GM18868 (cell line): ENCODE data around the gene LHB.

Experiments used
- ATAC-seq: cut with Tn5 transposase; IDR thresholded peaks from one replicate; pipeline ENCODE4 v1.9.1; 2021; ENCODE audit warnings: mild to moderate bottlenecking, moderate library complexity; ENCODE audit not compliant: unreplicated experiment

LHB gene

DNA sequence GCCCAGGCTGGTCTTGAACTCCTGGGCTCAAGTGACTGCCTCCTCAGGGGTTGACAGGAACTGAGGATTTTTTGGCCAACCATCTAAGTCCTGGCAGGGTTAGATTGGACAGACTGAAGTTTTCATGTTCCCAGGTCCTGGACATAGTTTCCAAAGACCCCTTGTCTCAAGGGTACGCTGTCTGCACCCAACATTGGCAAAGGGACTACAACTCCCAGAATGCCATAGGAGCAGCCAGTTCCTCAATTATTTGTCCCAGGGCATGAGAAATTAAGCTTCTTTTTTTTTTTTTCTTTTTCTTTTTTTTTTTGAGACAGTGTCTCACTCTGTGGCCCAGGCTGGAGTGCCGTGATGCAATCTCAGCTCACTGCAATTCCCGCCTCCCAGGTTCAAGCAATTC is 30.7 kb downstream of the LHB start:
- ATAC-seq: no peak

DNA sequence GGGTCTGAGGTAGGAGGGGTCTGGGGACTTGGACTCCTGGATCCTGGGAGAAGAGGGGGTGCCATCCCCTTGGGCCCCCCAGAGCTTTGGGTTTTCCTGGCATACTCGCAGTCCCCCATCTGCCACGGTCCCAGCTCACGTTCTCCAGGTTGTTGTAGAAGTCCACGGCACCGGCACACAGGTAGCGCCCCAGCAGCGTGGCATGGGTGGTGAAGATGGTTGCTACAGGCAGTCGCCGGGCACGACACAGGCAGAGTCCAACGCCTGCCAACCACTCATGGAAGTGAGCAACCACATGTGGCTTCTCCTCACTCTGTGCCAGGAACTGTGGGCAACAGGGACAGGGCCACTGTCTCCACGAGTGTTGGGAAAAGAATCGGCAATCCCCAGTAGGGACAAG is 31.2 kb downstream of the LHB start:
- ATAC-seq: no peak

DNA sequence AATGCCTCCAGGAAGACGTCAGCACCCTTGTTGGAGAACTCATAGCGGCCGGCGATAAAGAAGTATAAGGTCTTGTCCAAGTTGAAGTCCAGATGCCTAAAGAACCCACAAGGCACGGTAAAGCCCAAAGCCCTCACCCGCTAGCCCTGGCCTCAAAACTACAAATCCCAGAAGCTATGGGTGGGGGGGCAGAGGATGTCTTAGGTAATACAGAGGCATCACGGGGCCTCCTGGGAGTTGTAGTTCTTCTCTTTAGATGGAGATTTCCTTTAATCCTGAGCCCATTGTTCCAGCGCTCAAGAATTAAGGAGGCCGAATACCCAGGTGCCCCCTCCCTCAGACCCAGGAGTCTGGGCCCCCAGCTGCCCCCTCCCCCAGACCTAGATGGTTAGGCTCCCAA is 34.6 kb downstream of the LHB start:
- no peak for ATAC-seq

GRCh38 chr19:48977061-48977460 is 39.8 kb downstream of the LHB start:
- ATAC-seq: no peak

DNA sequence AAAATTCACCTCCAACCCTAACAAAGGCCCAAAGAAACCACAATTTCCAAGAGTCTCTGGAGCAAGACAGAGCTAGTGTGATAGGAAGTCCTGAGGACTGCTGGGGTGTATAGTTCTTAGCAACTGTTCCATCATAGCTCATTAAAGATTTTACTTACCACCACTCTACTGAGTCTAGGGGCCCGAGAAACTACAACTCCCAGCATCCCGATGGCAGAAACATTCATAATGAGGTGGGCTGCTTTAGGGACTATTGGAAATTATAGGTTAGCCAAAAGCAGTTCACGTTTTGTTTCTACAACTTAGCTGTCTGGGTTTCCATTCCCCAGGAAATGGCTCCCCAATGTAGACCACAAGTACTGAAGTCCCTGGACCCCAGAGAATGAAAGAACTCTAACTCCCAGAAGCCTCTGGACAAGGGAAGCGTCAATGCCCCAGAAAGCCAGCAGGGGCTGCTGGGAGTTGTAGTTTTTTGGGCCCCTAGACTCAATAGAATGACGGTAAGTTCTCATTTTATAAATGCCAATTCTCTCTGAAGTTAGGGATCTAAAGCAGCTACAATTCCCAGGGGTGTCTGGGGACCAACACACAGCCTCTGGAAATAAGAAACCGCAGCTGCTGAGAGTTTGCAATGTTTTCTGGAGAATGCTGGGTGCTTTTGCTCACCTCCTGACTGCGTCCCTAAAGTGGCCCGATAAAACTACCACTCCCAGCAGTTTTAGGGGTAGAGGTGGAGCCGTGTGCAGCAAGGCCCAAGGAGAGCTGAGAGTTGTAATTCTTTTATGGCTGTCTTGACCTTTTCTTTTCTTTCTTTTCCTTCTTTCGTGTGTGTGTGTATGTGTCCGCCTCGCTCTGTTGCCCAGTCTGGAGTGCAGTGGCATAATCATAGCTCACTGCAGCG is 40.7 kb downstream of the LHB start:
- ATAC-seq: no peak

DNA sequence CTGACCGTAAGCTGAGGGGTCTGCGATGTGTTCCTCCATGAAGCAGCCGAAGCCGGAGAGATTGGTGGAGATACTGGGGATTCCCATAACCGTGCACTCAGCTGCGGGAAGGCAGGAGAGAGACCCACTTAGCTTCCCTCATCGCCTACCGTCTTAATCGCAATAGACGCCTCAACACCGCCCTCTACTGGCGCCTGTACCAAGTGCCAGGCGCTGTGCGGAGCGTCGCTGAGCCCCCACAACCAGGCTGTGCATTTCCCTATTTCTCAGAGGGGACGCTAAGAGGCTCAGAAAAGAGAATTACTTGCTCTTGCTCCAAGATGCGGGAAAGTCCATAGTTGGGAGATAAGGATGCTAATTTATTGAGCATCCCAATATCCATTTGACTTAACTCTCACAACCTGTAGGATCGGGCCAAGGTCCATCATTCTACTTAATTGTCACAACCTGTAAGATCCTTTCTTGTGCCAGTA is 45.9 kb downstream of the LHB start:
- ATAC-seq: no peak

GRCh38 chr19:48970139-48970766 is 46.6 kb downstream of the LHB start:
- no peak for ATAC-seq

DNA sequence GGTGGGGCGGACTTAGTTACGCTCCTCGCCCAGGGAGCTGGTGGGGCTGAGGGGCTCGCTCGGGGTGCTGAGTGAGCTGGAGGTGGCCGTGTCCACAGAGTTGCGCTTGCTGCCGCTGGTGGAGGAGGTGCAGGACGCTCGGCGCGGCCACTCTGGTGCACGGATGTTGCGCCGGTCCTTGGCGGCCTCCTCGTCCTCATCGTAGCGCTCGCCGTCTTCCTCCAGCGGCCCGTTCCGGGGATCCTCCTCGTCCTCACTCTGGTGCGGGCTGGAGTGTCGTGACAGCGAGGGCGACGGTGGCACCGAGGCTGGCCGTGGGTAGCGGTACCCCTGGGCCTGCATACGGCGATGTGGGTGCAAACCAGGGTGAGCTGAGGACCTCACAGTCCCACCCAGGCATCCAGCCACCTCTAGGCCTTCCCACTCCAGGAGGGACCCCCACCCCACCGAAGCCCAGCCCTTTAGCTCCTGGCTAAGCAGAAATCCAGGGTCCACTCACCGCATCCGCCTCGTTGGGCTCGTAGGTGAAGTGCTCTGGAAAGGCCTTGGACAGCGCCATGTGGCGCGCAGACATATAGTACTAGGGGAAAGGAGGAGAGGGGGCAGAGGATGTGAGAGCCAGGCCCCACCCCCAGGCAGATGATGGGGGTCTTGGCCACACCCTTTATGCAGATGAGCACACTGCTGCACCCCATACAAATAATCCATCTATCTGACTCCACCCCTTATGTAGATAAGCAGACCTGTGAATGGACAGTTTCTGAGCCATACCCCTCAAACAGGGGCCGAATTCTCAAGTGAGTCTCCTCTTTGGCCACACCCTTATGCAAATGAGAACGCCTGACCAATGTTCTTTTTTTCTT is 47.4 kb downstream of the LHB start:
- ATAC-seq: no peak

GRCh38 chr19:48968813-48969218 is 48.1 kb downstream of the LHB start:
- no peak for ATAC-seq

GRCh38 chr19:48968179-48968661 is 48.7 kb downstream of the LHB start:
- ATAC-seq: no peak

DNA sequence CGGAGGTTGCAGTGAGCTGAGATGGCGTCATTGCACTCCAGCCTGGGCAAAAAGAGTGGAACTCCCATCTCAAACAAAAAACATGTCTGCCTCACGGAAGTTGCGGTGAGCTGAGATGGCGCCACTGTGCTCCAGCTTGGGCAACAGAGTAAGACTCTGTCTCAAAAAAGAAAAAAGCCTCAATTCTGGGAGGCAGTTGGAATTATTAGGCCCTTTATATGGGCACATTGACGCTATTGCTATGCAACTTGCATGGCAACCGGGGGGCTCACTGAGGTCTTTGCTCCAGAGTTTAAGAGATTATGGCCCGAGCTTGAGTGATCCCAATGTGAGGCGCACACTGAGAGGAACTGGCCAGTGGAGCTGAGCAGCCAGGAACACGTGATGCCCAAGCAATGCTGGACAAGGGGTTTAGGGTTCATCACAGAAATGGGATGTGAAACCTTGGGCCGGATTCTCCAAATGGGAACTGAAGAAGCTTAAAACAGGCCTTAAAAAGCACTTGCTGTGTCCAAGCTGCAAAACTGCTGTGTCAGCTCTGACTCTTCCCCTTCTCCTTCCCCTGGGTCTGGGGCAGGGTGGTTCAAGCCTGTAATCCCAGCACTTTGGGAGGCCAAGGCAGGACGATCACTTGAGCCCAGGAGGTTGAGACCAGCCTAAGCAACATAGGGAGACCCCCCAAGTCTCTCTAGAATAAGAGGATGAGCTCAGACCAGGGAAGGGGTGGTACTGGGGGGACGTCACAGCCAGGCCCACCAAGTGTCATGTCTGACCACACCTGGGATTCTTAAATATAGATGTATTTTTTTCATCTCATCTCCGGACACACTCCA is 49.3 kb downstream of the LHB start:
- ATAC-seq: no peak

GRCh38 chr19:48966541-48967345 is 50.1 kb downstream of the LHB start:
- ATAC-seq: no peak
